Measurements from ENCODE around the gene AMOT. TPM values are rescaled to one million over a fixed set of nuclear protein-coding genes. Genes with fewer than 3 reads are reported as not detected.

Gene AMOT
- total RNA-seq, 4 donors from 2014 or later = 3.2 to 14.8 (median 8.3) TPM

DNA sequence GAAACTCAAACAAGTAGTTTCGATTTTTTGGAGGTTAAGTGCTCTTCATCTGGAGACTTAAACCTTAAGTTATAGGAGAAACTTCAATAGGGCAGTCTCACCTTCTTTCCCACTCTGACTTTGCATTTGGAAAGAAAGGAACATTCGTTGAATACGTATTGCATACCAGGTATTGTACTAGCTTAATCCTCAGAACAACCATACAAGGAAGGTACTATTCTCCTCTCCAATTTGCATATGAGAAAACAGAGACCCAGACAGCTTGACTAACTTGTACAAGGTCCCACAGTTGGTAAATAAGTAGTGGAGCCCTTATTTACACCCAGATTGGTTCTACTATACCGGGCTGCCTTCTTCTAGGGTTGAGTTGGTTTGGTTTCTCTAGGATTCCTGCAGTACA lies 32.6 kb downstream of the AMOT start:
- ATAC-seq (ENCODE audit: low FRiP score) = no peak
- TF ChIP-seq, protein P1, sequence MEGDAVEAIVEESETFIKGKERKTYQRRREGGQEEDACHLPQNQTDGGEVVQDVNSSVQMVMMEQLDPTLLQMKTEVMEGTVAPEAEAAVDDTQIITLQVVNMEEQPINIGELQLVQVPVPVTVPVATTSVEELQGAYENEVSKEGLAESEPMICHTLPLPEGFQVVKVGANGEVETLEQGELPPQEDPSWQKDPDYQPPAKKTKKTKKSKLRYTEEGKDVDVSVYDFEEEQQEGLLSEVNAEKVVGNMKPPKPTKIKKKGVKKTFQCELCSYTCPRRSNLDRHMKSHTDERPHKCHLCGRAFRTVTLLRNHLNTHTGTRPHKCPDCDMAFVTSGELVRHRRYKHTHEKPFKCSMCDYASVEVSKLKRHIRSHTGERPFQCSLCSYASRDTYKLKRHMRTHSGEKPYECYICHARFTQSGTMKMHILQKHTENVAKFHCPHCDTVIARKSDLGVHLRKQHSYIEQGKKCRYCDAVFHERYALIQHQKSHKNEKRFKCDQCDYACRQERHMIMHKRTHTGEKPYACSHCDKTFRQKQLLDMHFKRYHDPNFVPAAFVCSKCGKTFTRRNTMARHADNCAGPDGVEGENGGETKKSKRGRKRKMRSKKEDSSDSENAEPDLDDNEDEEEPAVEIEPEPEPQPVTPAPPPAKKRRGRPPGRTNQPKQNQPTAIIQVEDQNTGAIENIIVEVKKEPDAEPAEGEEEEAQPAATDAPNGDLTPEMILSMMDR (IDR thresholded peaks at IDR 0.05) = no peak
- DNase-seq (ENCODE audit: low spot score) = no peak

DNA sequence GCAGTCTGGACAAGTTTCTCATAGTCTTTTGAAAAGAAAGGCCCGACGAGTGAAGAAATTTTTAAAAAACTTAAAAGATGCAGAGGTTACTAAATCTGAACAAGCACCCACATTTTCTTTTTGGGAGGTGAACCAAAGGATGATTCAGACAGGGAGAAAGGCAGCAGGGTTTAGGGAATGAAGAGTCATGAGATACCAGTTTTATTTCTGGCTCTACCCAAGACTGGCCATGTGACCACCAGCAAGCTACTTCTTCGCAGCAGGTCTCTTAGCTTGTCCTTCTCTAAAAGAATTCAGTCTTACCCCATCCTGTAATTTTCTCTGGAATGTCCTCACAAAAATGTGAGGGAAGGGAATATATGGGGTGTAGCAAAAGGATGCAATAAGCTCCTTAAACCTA lies 37.6 kb downstream of the AMOT start:
- ATAC-seq (ENCODE audit: low FRiP score) = no peak
- no peak for DNase-seq (ENCODE audit: low spot score)
- TF ChIP-seq, protein P1 (IDR thresholded peaks at IDR 0.05) = no peak

DNA sequence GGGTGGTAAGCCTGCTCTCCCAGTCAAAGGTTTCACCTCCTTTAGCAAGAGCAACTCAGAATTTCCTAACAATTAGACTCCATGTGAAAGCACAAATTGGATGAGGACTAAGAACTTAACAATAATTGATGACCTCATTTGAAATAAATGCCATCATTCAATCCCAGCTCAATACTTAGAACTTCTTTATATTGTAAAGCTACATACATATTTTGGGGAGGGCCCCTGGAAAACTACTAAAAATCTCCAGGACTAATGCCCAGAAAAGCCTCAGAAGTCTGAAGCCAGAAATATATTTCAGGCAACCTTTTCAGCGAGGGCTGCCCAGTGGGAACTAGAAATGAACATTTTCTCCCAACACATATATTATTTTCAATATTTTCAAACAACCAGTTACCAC lies 38.1 kb downstream of the AMOT start:
- TF ChIP-seq, protein P1 (IDR thresholded peaks at IDR 0.05) = no peak
- ATAC-seq (ENCODE audit: low FRiP score) = no peak

DNA sequence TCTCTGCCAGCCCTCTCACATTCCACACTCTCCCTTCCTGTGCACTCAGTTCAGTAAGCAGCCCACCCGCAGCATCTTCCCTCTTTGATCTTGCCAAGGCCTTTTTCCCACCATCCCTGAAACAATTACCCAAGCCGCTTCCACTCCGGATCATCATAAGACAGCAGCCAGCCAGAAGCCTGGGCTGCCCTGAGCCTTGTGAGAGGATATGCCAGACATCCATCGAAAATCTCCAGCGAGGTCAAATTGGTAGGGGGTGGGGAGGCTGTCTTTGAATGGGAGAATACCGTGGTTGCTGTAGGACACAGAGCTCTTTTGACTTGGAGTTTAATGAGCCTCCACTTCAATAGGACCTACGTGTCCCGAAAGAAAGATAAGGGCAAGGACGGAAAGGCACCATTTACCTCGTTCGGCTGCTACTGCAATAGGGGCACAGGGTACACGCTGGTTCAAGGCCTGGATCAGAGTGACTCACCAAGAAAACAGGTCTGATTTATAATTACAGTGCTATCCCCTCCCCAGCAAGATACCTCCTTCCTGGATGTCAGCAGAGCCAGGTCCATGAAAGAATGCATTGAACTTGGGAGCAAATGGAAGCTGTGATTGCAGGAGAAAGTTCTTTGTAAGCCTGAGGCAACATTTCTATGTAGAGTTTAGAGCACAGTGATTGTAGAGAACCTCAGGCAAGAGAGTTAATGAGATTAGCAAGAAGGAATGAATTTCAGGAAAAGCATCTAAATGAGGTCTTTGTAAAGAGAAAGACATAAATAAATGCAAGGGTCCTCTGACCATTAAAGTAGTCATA lies 39.5 kb downstream of the AMOT start:
- no peak for ATAC-seq (ENCODE audit: low FRiP score)
- DNase-seq (ENCODE audit: low spot score) = no peak
- TF ChIP-seq, protein P1 (IDR thresholded peaks at IDR 0.05) = no peak

More for the DNA sequence above, 38.1 kb downstream of the AMOT start:
- no peak for DNase-seq (ENCODE audit: low spot score)

DNA sequence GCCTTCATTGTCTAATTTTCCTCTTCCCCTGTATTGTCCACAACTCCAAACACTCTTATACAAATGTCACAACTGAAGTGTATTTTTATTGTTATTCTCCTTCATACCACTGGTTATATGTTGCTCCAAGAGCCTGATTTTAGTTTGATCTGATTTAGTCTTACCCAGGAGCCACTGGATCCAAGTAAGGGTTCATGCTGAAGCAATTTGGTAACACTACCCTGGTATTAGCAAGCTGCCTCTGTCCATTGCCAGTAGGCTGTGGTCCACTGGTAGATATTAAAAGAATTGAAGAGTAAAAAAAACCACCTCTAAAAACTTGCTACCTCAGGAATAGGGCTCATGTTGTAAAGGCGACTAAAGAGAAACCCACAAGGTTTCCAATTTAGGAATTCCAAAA lies 41.2 kb downstream of the AMOT start:
- DNase-seq (ENCODE audit: low spot score) (no peak), ATAC-seq (ENCODE audit: low FRiP score) (no peak)
- TF ChIP-seq, protein P1 (IDR thresholded peaks at IDR 0.05) = no peak

DNA sequence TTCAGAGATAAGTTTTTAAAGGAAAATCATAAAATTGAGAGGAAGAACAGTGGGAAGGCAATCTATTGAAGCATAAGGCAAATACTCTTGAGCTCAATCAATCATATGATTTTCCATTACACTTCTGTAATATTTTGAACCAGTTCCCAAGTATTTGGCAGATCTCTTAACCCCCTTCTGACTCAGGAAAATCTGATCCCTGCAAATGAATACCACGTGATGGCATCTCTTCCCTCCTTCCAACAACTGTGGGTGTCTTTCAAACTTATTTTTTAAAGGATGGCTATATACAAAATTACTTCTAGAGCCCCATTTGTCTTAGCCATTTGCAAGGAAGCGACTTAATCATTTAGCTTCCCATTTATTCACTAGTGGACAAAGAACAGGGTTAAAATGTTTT lies 41.9 kb downstream of the AMOT start:
- ATAC-seq (ENCODE audit: low FRiP score) (no peak), DNase-seq (ENCODE audit: low spot score) (no peak)
- TF ChIP-seq, protein P1 (IDR thresholded peaks at IDR 0.05) = no peak

DNA sequence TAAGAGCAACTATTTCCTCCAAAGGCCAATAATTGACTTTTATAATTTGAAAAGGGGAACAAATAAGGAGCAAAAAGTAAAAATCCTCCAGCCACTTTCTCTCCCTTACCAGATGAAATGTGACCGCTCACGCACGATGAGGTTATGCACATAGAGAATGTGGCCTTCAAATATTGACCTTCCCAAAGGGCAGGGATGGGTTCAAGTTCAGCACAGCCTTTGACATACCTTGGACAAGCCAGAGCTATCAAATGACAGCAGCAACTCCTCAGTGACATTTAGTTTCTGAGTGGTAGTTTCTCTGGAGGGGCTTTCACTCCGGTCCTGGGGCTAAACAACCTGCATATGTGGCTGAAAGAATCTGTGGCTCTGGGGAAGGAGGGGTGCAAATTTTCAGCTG lies 50.7 kb downstream of the AMOT start:
- no peak for DNase-seq (ENCODE audit: low spot score)
- ATAC-seq (ENCODE audit: low FRiP score) = no peak
- TF ChIP-seq, protein P1 (IDR thresholded peaks at IDR 0.05) = no peak

Measured in omental fat pad (tissue), 4 donors.